SH-SY5Y (cell line): ENCODE measurements around the gene RIPOR3.

Source experiments
- GATA2 ChIP-seq: IDR thresholded peaks from 2 replicates; pipeline ENCODE4 v1.6.1; 2011; ENCODE audit warnings: mild to moderate bottlenecking, low read depth, low read length
- GATA3 ChIP-seq: IDR thresholded peaks from 2 replicates; pipeline ENCODE4 v1.6.1; 2011; ENCODE audit warnings: low read depth, mild to moderate bottlenecking, low read length, moderate library complexity

DNA sequence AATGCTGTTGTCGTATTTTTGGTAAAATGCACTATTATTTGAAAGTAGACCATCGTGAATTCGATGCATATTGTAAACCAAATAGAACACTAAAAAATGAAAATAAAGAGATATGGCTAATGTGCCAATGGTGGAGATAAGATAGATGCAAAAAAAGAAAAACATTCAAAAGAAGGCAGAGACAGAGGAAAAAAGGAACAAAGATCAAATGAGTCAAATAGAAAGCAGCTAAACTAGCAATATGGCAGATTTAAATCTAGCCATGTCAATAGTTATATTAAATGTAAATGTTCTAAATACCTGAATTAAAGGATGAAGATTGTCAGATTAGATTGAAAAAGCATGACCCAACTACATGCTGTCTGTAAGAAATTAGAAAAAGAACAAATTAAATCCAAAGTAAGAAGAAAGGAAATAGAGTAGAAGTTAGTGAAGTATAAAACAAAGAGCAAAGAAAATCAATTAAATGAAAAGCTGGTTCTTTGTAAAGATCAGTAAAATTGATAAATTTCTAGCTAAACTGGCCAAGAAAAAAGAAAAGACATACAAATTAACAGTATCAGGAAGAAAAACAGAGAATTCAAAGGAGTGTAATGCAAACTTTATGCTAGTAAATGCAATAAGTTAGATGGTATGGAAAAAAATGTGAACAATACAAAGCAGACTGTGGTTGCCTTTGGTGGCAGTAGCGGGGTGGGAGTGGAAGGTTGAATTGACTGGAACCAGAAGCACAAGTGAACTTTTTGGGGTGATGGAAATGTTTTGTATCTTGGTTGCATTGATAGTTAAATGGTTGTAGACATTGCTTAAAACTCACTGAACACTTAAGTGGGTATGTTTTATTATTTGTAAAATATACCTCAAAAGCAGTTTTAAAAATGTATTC, 136.4 kb downstream of the RIPOR3 start:
- TF ChIP-seq GATA3 = no peak
- TF ChIP-seq GATA2 = no peak
